HepG2 (cell line): Measurements from ENCODE around the gene VAV2.

Experiments used
- CREM ChIP-seq, 2 experiments: sonication (generic) in 1 of 2; formaldehyde crosslinking in 1 of 2; IDR thresholded peaks; 2 replicates each; pipeline versions ENCODE4 v1.4.0 to v1.6.1; 2016 to 2020; ENCODE audit warnings: antibody characterized with exemption in 1 of 2, mild to moderate bottlenecking in 1 of 2, missing genetic modification reagents in 1 of 2
- PHB2 ChIP-seq: fragments of 450-650 bp; IDR thresholded peaks from 2 replicates; pipeline ENCODE4 v1.6.1; 2018; ENCODE audit not compliant: partially characterized antibody
- REPIN1 ChIP-seq: sonication (generic); formaldehyde crosslinking; IDR thresholded peaks from 2 replicates; pipeline ENCODE4 v1.8.0; 2022; ENCODE audit warnings: missing genetic modification reagents, low read depth, mild to moderate bottlenecking, borderline replicate concordance
- RFX5 ChIP-seq: IDR thresholded peaks from 2 replicates; pipeline ENCODE4 v1.6.1; 2011; ENCODE audit warnings: low read depth, low read length, improper control_type of control experiment
- SATB2 ChIP-seq: sonication (generic); formaldehyde crosslinking; IDR thresholded peaks from 2 replicates; pipeline ENCODE4 v1.5.0; 2020; ENCODE audit warnings: missing genetic modification reagents
- ZBTB14 ChIP-seq: sonication (generic); formaldehyde crosslinking; IDR thresholded peaks from 2 replicates; pipeline ENCODE4 v1.4.0; 2020; ENCODE audit warnings: missing genetic modification reagents
- ZBTB8A ChIP-seq: sonication (generic); formaldehyde crosslinking; IDR thresholded peaks from 2 replicates; pipeline ENCODE4 v1.4.0; 2020; ENCODE audit warnings: mild to moderate bottlenecking, low read depth, missing genetic modification reagents, borderline replicate concordance
- ZNF317 ChIP-seq: sonication (generic); formaldehyde crosslinking; IDR thresholded peaks from 2 replicates; pipeline ENCODE4 v1.5.0; 2020; ENCODE audit warnings: mild to moderate bottlenecking, missing genetic modification reagents
- ZNF329 ChIP-seq: sonication (generic); formaldehyde crosslinking; IDR thresholded peaks from 2 replicates; pipeline ENCODE4 v1.9.0; 2021; ENCODE audit warnings: low read depth, mild to moderate bottlenecking, missing genetic modification reagents
- ZNF337 ChIP-seq: sonication (generic); formaldehyde crosslinking; IDR thresholded peaks from 2 replicates; pipeline ENCODE4 v1.5.1; 2020; ENCODE audit warnings: missing genetic modification reagents, low read depth, mild to moderate bottlenecking, borderline replicate concordance
- ZNF616 ChIP-seq: sonication (generic); formaldehyde crosslinking; IDR thresholded peaks from 2 replicates; pipeline ENCODE4 v1.5.0; 2020; ENCODE audit warnings: low read depth, mild to moderate bottlenecking, missing genetic modification reagents

- 0 out of 2 replicates have a peak, but pooled peaks have one; percentile 62 for TF ChIP-seq REPIN1 (CRISPR knock-in tag)
- TF ChIP-seq RFX5, result no peak
- TF ChIP-seq CREM (IDR thresholded peaks at IDR 0.05), result no peak; the same call in 1 of the 2 replicates
- TF ChIP-seq CREM (CRISPR knock-in tag; IDR thresholded peaks at IDR 0.05), result no peak
- 0 out of 2 replicates have a peak, but pooled peaks have one; percentile 18 for TF ChIP-seq ZBTB14 (CRISPR knock-in tag)
- TF ChIP-seq ZBTB8A (CRISPR knock-in tag), result no peak
- TF ChIP-seq PHB2, result no peak
- no peak for TF ChIP-seq ZNF337 (CRISPR knock-in tag)
- no peak for TF ChIP-seq ZNF616 (CRISPR knock-in tag)
- TF ChIP-seq ZNF317 (CRISPR knock-in tag), result 0 out of 2 replicates have a peak, but pooled peaks have one; percentile 18
- no peak for TF ChIP-seq ZNF329 (CRISPR knock-in tag)
- TF ChIP-seq SATB2 (CRISPR knock-in tag), result no peak
These were observed 2.4 kb upstream of the VAV2 start for GRCh38 chr9:133994353-133995011.
